Activated CD4-positive, alpha-beta T cell treated with anti-CD3 and anti-CD28 coated beads for 1 hour (primary cell): Measurements from ENCODE around the gene TESK2.

Experiments used
- DNase-seq: peaks from one replicate; pipeline ENCODE4 v3.0.0-alpha.2; 2020

TESK2 gene

GRCh38 chr1:45302505-45303150 is 188.3 kb downstream of the TESK2 start:
- DNase-seq = no peak

- DNase-seq = no peak
These were observed 190.3 kb downstream of the TESK2 start for GRCh38 chr1:45300669-45300997.

GRCh38 chr1:45299981-45300668 is 190.8 kb downstream of the TESK2 start:
- peak; percentile 15 for DNase-seq

GRCh38 chr1:45299296-45299695 is 191.7 kb downstream of the TESK2 start:
- no peak for DNase-seq

- no peak for DNase-seq
These were observed 193.2 kb downstream of the TESK2 start for GRCh38 chr1:45297666-45298356.
